G401.6 (cell line): ENCODE data around the gene GPR179.
"Not testable (repeated sequence)": the region's sequence is repeated elsewhere in the genome, so short reads cannot be mapped to it uniquely, and the experiment has no call there.

Experiments
- FAIRE-seq: peaks from 2 replicates; lab custom pipeline; 2012; peaks lifted over from hg19 to GRCh38; lab: Jason Lieb, UNC

GPR179 gene

DNA sequence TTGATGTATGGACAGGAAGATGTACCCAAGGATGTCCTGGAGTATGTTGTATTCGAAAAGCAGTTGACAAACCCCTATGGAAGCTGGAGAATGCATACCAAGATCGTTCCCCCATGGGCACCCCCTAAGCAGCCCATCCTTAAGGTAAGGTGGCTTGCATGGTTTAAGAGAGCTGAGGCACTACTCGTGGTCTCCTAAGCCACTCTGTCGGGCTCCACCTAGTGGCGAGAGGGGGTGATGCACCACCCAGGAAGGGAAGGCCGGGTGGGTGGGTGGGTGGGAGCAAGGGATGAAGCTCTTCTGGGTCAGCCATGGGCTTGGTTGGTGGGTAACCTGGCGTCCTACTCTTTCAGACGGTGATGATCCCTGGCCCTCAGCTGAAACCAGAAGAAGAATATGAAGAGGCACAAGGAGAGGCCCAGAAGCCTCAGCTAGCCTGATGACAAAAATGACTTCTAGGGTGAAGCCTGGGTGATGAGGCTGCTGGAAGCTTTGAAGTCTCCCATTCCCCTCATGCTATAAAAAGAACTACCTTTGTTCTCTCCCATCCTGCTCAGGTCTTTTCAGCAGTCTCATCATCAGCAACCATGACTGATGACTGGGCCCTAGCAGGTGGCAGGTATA, 21.5 kb downstream of the GPR179 start:
- no peak for FAIRE-seq

DNA sequence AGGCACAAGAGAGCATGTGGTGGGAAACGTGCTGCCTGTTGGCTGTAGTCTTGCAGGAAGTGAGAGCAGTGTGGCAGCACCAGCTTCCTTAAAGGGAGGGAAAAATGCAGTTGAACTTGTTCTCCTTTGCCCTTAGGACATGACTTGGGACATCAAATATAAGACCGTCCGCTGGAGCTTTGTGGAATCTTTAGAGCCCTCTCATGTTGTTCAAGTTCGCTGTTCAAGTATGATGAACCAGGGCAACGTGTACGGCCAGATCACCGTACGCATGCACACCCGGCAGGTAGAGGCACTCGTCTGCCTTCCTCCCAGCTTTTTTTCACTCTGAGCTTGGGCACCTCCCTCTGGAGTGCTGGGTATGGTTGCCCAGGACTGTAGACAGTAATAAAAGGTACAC, 23.3 kb downstream of the GPR179 start:
- no peak for FAIRE-seq

DNA sequence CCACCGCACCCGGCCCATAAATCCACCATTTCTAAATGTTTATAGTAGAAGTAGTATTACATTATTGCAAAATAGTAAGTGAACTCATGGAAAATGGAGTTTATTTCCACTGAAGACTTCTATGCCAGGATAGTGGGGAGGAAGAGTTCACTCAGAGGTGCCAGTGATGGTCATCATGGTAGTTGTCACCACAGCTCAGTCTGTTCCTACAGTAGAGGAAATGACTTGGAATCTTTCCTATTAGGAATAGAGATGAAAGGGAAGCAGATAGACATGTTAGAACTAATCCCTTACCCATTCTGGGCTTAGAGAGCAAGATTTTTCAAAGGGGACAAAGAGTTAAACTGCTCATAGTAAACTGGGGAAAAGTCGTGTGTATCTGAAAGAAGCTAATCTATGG, 26.7 kb downstream of the GPR179 start:
- FAIRE-seq = no peak

DNA sequence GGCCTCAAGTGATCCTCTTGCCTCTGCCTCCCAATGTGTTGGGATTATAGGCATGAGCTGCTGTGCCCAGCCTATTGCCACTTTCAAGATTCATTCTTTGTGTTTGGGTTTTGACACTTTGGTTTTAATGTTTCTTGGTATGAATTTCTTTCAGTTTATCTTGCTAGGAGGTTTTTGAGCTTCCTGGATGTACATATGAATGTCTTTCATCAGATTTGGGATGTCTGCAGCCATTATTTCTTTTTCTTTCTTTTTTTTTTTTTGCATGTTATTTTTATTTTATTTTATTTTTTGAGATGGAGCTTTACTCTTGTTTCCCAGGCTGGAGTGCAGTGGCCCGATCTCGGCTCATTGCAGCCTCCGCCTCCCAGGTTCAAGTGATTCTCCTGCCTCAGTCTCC, 28.3 kb downstream of the GPR179 start:
- FAIRE-seq = no peak

DNA sequence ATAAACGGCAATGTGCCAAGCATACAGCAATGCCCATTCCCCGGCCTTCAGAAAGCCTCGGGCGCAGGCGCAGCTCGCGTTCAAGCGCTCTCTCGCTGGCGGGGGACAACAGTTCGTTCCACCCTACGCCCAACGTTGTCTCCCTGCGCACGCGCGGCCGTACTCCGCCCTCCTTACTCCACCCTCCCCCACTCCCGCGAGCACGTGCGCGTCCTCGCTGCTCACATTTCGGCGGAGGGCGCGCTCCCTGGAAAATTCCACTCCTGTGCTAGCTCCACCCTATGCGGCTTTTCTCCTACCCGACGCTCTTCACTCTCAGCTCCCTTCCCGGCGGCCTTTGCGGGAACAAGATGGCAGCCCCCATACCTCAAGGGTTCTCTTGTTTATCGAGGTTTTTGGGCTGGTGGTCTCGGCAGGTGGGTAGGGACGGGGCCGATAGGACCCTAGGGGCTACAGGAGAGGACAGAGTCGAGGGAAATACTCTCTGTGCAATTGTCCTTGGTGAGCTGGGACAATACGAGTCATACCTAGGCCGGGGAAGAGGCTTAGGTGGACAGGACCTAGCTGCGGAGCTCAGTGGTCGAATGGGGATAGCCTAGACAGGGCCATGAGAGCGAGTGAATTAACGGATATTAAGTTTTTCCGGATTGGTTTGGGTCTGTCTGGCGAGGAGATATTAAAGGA, 46.8 kb downstream of the GPR179 start, which contains the start of gene MRPL45:
Gene MRPL45, plus strand, starts transcription at position 335 of the 684 bp plus-strand sequence. Its CDS starts 16 bp downstream, at position 351.
- FAIRE-seq = not testable (repeated sequence)

DNA sequence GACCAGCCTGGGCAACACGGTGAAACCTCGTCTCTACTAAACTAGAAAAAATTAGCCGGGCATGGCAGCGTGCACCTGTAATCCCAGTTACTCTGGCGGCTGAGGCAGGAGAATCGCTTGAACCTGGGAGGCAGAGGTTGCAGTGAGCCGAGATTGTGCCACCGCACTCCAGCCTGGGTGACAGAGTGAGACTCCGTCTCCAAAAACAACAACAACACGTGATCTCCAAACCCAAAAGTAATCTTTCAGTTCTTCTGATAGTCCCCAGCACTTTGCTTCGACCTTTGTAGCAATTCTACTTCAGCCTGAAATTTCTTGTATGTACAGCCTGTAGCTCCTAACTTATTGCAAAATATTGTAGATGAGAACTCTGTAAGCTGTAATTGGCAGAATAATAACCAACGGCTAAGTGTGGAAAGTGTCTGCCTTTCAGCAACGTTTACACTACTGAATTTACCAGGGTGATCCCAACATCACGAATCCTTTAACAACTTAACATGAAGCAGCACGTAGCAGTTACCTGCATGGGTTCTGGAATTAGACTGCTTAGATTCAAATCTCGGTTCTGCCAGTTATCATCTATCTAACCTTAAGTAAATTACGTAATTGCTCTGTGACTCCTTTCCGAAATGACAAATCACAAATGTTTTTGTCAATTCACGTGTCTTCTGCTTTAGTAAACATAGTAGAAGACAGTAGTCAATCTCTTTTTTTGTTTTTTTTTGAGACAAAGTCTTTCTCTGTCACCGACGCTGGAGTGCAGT, 48.0 kb downstream of the GPR179 start:
- FAIRE-seq = not testable (repeated sequence)

DNA sequence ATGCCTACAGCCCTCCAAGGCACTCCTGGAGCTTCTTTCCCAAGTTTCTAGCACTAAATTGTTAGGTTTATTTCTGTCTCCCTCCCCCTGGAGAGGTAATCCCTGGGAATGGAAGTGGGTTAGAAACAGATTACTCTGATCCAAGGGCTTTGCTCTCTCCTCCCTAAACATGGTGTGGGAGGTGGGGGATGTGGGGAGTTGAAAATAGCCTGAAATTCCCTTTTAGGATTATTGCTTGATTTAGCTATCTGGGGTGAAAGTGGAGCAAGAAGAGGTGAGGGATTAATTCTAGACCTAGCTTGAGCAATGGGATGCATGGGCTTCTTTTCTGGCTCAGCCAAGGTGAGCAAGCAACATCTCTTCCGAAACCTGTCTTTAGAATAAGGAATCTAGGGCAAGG, 54.0 kb downstream of the GPR179 start:
- FAIRE-seq = not testable (repeated sequence)

DNA sequence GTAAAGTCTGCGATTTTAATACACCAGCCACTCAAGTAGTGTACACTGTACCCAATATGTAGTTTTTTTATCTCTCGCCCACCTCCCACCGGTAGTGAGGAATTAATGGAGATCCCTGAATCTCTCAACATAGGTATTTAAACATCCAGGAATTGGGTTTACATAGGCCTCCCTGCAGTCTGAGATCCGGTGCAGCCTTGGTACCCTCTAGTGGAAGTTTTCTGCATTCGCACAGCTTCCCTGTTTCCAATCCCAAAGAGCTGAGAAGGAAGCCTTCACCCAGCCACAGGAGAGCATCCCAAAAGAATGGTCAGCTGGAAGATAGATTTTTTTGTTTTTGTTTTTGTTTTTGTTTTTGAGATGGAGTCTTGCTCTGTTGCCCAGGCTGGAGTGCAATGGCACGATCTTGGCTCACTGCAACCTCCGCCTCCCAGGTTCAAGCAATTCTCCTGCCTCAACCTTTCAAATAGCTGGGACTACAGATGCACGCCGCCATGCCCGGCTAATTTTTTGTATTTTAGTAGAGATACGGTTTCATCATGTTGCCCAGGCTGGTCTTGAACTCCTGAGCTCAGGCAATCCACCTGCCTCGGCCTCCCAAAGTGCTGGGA, 55.4 kb downstream of the GPR179 start:
- FAIRE-seq = not testable (repeated sequence)

DNA sequence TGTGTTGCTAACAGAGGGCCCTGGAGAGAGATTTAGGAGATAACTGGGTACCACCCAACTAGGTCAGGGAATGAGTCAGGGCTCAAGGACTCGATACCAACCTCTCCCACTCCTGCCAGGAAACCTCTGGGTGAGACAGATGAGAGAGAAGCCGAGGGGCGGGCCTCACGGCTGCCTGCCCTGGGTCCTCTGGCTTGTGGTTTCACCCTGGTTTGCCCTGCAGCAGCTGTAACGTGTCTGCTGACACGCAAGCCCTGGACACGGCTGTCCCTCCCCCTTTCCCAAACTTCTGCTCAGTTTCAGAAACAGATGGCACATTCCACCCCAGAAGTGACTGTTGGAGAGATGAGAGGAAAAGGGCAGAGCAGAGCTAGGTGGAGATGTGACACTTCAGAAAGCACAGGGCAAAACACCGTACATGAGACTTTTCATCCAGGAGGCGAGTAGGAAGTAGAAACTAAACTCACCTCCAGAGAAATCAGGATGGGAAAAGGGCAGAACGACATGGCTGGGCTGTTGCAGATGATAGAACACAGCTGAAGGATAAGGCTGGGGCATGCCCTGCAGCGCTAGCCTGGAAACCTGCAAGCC, 57.2 kb downstream of the GPR179 start:
- FAIRE-seq = not testable (repeated sequence)

DNA sequence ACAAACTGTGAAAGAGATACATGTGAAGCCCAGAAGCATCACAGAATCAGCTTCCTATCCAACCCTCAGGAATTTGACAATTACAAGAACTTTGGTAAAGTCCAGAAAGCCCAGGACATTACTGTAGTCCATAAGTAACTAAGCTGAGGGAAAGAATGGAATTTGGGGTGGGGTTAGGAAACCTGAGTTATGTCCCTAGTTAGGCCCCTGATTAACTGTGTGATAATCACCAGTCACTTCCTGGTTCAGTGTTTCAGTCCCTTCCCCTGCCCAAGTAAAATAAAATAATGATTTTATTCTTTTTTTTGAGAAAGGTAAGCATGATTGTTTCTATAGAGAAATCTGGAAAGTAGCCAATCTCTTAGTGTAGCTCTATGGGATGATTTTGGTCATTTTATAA, 57.8 kb downstream of the GPR179 start:
- FAIRE-seq = not testable (repeated sequence)
